D721Med (cell line): ENCODE data around the gene NELFB.
"Not testable (repeated sequence)": the region's sequence is repeated elsewhere in the genome, so short reads cannot be mapped to it uniquely, and the experiment has no call there.

Experiments
- DNase-seq: peaks from one replicate; pipeline ENCODE4 v3.0.0; 2011; ENCODE audit warnings: low spot score; ENCODE audit not compliant: insufficient read length
- FAIRE-seq: peaks from 2 replicates; lab custom pipeline; 2011; peaks lifted over from hg19 to GRCh38; lab: Jason Lieb, UNC
- CTCF ChIP-seq: IDR thresholded peaks from 2 replicates; pipeline ENCODE4 v1.5.1; 2012; ENCODE audit warnings: mild to moderate bottlenecking, control low read depth; ENCODE audit not compliant: insufficient read depth; ENCODE audit errors: missing control alignments

The NELFB gene

GRCh38 chr9:137237759-137238726 lies 17.1 kb upstream of the NELFB start:
- no peak for TF ChIP-seq CTCF
- FAIRE-seq (no peak), DNase-seq (no peak)

GRCh38 chr9:137239541-137240200 lies 15.5 kb upstream of the NELFB start:
- not testable (repeated sequence) for DNase-seq, FAIRE-seq

- DNase-seq (no peak), FAIRE-seq (no peak)
- peak; percentile 3 for TF ChIP-seq CTCF
Observed at GRCh38 chr9:137240318-137240840, 14.7 kb upstream of the NELFB start.

- no peak for TF ChIP-seq CTCF
- peak; percentile 96 for DNase-seq
- FAIRE-seq, result peak; percentile 81
Observed at GRCh38 chr9:137240841-137241489, 14.2 kb upstream of the NELFB start, which contains the start of gene TUBB4B. Gene TUBB4B, plus strand, starts transcription at chr9:137241287. Its CDS starts 74 bp downstream, at chr9:137241361.

GRCh38 chr9:137241490-137242268 lies 13.4 kb upstream of the NELFB start:
- TF ChIP-seq CTCF, result no peak
- DNase-seq, result no peak
- FAIRE-seq, result no peak

GRCh38 chr9:137242269-137243203 lies 12.6 kb upstream of the NELFB start:
- no peak for TF ChIP-seq CTCF
- DNase-seq (no peak), FAIRE-seq (no peak)

GRCh38 chr9:137243266-137243625 lies 11.9 kb upstream of the NELFB start:
- FAIRE-seq, DNase-seq: not testable (repeated sequence)
